ENCODE results near the gene ALS2CL. TPM values are rescaled to one million over a fixed set of nuclear protein-coding genes. Genes with fewer than 3 reads are reported as not detected.

Gene ALS2CL
- total RNA-seq, 1 experiment from 2014 or later, result 16.4 TPM

GRCh38 chr3:46693892-46694226, 380 bp upstream of the ALS2CL start:
- Histone ChIP-seq H3K4me1 (ENCODE audit: control insufficient read depth in 1 of 2, insufficient read depth in 2 of 2, low read length in 2 of 2) (peaks cover 31 to 68% of the 10 kb centered on the region in 2 experiments), H3K27me3 (ENCODE audit: insufficient read depth, low read length) (no peaks in the 10 kb centered on the region), H3K9me2 (ENCODE audit: insufficient read depth) (no peaks in the 10 kb centered on the region), H4K20me1 (ENCODE audit: insufficient read depth) (no peaks in the 10 kb centered on the region), H3K4me2 (ENCODE audit: low read length) (peak overlapping the region; percentile 97), H3K9ac (ENCODE audit: low read length) (peak overlapping the region; percentile 75), H3K36me3 (ENCODE audit: control insufficient read depth in 1 of 2, insufficient read depth in 2 of 2, low read length in 2 of 2) (no peaks in the 10 kb centered on the region), H3K4me3 (replicated peaks in 1 of 2; ENCODE audit: low read depth in 1 of 2, low read length in 2 of 2) (peak overlapping the region; percentile 52 to 67), H3K27ac (ENCODE audit: low read depth, low read length) (peak overlapping the region; percentile 79), H3K9me3 (ENCODE audit: control insufficient read depth in 1 of 2, insufficient read depth in 1 of 2, low read depth in 1 of 2, low read length in 2 of 2) (no peaks in the 10 kb centered on the region), H2AFZ (ENCODE audit: low read depth, low read length, poor library complexity, severe bottlenecking) (no peak overlapping the region), H3K79me2 (ENCODE audit: insufficient read depth, low read length) (no peaks in the 10 kb centered on the region)
- ChIA-PET RAD21 (ENCODE audit: low non-redundant PET in 1 of 2, low total read pairs in 2 of 2, uncharacterized antibody in 2 of 2, unreplicated experiment in 2 of 2) (no interaction called here), POLR2A (interaction anchor here (0.6 to 1.2 kb wide), 3 partner anchors 9 to 207 kb away, joined by 3 to 4 read pairs (median 3); no protein-coding TSS in a partner anchor), CTCF (interaction anchor here (0.9 to 1.3 kb wide), 3 partner anchors 28 to 166 kb away, joined by 3 to 4 read pairs (median 3); no protein-coding TSS in a partner anchor)
- ATAC-seq (peak; percentile 13), DNase-seq (ENCODE audit: low read depth, low spot score) (no peak)
- no peak for TF ChIP-seq ZBTB33 (IDR thresholded peaks at IDR 0.05; ENCODE audit: extremely low read depth, insufficient replicate concordance, low read length)
- TF ChIP-seq FOSL1 (IDR thresholded peaks at IDR 0.05; ENCODE audit: low read depth), result no peak
- TF ChIP-seq ATF3 (IDR thresholded peaks at IDR 0.05), result no peak
- no peak for TF ChIP-seq POLR2AphosphoS5 (IDR thresholded peaks at IDR 0.05; ENCODE audit: low read depth, low read length)
- no peak for TF ChIP-seq POLR2A (IDR thresholded peaks at IDR 0.05; ENCODE audit: borderline replicate concordance, extremely low read depth, insufficient read depth, insufficient read length)
- TF ChIP-seq REST (IDR thresholded peaks at IDR 0.05; ENCODE audit: low read depth), result no peak
- TF ChIP-seq SIN3A (IDR thresholded peaks at IDR 0.05; ENCODE audit: low read depth), result no peak
- no peak for TF ChIP-seq EGR1 (IDR thresholded peaks at IDR 0.05; ENCODE audit: low read depth)
- TF ChIP-seq CTCF (IDR thresholded peaks at IDR 0.05 in 2 of 3, conservative IDR thresholded peaks at IDR 0.05 in 1 of 3; ENCODE audit: borderline replicate concordance in 1 of 3, insufficient read depth in 1 of 3, low read depth in 2 of 3, low read length in 2 of 3), result no peak
- no peak for TF ChIP-seq ZNF274 (IDR thresholded peaks at IDR 0.05; ENCODE audit: low read depth, low read length)
- no peak for TF ChIP-seq MAX (IDR thresholded peaks at IDR 0.05)
- TF ChIP-seq RAD21 (IDR thresholded peaks at IDR 0.05; ENCODE audit: low read depth), result no peak
- TF ChIP-seq ZFX (IDR thresholded peaks at IDR 0.05), result no peak
- TF ChIP-seq CEBPB (IDR thresholded peaks at IDR 0.05; ENCODE audit: low read depth), result no peak
- TF ChIP-seq YY1 (IDR thresholded peaks at IDR 0.05; ENCODE audit: extremely low read depth, insufficient replicate concordance, low read depth, low read length), result no peak
- TF ChIP-seq JUND (IDR thresholded peaks at IDR 0.05), result no peak
- TF ChIP-seq SRF (IDR thresholded peaks at IDR 0.05; ENCODE audit: low read depth), result no peak
- TF ChIP-seq ELF1 (IDR thresholded peaks at IDR 0.05; ENCODE audit: borderline replicate concordance, low read depth), result no peak
- TF ChIP-seq SP1 (IDR thresholded peaks at IDR 0.05; ENCODE audit: low read depth), result no peak
- intact Hi-C loops (cut with micrococcal nuclease), result no loop called here
- BruUV-seq (replicated peaks), result TSS peak; percentile 57

All from HCT116 (cell line).